ENCODE measurements around the gene SCO2.

SCO2 gene

GRCh38 chr22:50476868-50477267 lies 48.5 kb downstream of the SCO2 start:
- no peak for DNase-seq (ENCODE audit: low spot score)

GRCh38 chr22:50475652-50476002 lies 49.8 kb downstream of the SCO2 start:
- DNase-seq (ENCODE audit: low spot score): no peak

GRCh38 chr22:50474710-50475651 lies 50.4 kb downstream of the SCO2 start, which contains the start of gene SBF1:
TSS of gene SBF1 (minus strand) at chr22:50475035. CDS start at chr22:50474840, 195 bp downstream.
- peak; percentile 100 for DNase-seq (ENCODE audit: low spot score)

- DNase-seq (ENCODE audit: low spot score): peak; percentile 64
Observed at GRCh38 chr22:50473855-50474671, 51.3 kb downstream of the SCO2 start.
